Tibial artery (tissue), 4 donors: ENCODE measurements around the gene CSRNP3.

ENCODE experiments used
- DNase-seq, 2 donors: peaks; one replicate each; pipeline ENCODE4 v3.0.0-alpha.2; 2019
- H3K27ac ChIP-seq, 2 donors: fragments of 200-600 bp; sonication (generic) in 1 of 2; 1 replicate in 1 of 2; 2 replicates in 1 of 2; pipeline ENCODE4 v1.5.1; 2018 to 2019; ENCODE audit warnings: mild to moderate bottlenecking in 1 of 2
- H3K27me3 ChIP-seq, 2 donors: fragments of 200-600 bp; sonication (generic) in 1 of 2; one replicate each; pipeline versions ENCODE4 v1.5.1 to v1.6.0; 2016 to 2019
- H3K36me3 ChIP-seq, 3 donors: fragments of 200-600 bp; sonication (generic) in 2 of 3; one replicate each; pipeline ENCODE4 v1.5.1; 2016 to 2019; ENCODE audit warnings: mild to moderate bottlenecking in 2 of 3
- H3K4me1 ChIP-seq, 4 donors: fragments of 200-600 bp; sonication (generic) in 2 of 4; 1 replicate in 3 of 4; 2 replicates in 1 of 4; pipeline ENCODE4 v1.5.1; 2016 to 2019
- H3K4me3 ChIP-seq, 2 donors: fragments of 200-600 bp; sonication (generic) in 1 of 2; 1 replicate in 1 of 2; 2 replicates in 1 of 2; pipeline ENCODE4 v1.5.1; 2018 to 2019; ENCODE audit warnings: mild to moderate bottlenecking in 2 of 2
- H3K9me3 ChIP-seq, 3 donors: fragments of 200-600 bp; sonication (generic) in 1 of 3; one replicate each; pipeline ENCODE4 v1.5.1; 2016 to 2019
- intact Hi-C: fragments of 100-400 bp; cut with DNase I; formaldehyde crosslinking; loops from one replicate; pipeline ENCODE4 v1.15.0; 2023; ENCODE audit warnings: low total_unique reads
- TF ChIP-seq, protein P1 (sequence below), 2 experiments: fragments of 200-600 bp in 1 of 2; fragments of 450-650 bp in 1 of 2; IDR thresholded peaks; one replicate each; pipeline ENCODE4 v1.5.1; 2017 to 2019; ENCODE audit warnings: antibody characterized with exemption in 2 of 2, mild to moderate bottlenecking in 1 of 2, moderate library complexity in 1 of 2

CSRNP3 gene

DNA sequence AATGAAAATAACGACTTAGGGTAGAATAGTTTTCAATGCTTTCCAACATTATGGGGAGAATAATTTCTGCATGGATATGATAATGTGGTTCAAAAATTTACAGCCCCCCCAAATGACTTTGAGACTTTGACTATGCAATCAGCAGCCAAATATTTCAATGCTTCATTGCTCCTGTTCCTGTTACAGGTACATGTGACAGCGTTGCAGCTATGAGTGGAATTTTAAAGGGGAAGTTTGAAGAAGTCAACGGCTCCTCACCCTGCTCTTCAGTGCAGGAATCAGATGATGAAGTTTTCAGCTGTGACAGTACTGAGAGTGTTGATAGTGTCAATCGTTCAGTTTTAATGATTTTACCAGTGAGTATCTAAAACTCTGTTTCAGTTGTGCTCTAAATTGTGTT, 25.1 kb downstream of the CSRNP3 start:
- DNase-seq: no peak
- TF ChIP-seq, protein P1, sequence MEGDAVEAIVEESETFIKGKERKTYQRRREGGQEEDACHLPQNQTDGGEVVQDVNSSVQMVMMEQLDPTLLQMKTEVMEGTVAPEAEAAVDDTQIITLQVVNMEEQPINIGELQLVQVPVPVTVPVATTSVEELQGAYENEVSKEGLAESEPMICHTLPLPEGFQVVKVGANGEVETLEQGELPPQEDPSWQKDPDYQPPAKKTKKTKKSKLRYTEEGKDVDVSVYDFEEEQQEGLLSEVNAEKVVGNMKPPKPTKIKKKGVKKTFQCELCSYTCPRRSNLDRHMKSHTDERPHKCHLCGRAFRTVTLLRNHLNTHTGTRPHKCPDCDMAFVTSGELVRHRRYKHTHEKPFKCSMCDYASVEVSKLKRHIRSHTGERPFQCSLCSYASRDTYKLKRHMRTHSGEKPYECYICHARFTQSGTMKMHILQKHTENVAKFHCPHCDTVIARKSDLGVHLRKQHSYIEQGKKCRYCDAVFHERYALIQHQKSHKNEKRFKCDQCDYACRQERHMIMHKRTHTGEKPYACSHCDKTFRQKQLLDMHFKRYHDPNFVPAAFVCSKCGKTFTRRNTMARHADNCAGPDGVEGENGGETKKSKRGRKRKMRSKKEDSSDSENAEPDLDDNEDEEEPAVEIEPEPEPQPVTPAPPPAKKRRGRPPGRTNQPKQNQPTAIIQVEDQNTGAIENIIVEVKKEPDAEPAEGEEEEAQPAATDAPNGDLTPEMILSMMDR (IDR thresholded peaks at IDR 0.05): no peak
- no peaks in the 10 kb centered on the region for H3K36me3 ChIP-seq
- intact Hi-C loops: no loop called here
- H3K9me3 ChIP-seq: no peaks in the 10 kb centered on the region
- H3K4me1 ChIP-seq: no peaks in the 10 kb centered on the region
- no peak overlapping the region for H3K27ac ChIP-seq
- no peak overlapping the region for H3K4me3 ChIP-seq
- no peaks in the 10 kb centered on the region for H3K27me3 ChIP-seq

DNA sequence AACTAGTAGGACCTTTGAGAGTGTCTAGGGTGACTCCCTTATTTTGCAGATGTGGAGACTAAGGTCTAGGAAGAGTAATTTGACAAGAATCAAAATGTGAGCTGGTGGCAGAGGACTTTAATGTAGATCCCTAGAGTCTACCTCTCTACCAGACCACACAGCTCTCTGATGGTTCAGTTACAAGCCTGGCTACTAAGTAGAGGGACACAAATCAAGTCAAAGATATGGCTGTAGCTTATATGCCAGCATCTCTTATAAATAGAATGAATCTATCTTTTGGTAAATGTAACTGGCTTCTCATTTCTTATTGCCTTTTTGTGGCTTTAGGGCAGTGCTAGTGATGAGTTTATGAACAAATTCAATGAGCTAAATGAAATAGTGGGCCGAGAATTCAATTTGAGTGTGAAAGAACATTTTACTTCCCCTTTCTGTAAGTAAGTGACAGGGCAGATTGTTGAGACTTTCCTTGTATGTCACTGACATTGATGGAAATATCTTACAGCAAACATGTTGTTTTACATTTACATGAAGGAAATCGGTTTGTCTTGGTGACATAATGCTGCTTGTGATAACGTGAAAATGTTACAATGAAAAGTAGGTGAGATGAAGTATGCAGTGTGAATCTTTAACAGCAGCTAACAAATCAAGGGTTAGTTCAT, 28.3 kb downstream of the CSRNP3 start:
- TF ChIP-seq, protein P1 (IDR thresholded peaks at IDR 0.05): no peak
- H3K27ac ChIP-seq: no peak overlapping the region
- no peaks in the 10 kb centered on the region for H3K36me3 ChIP-seq
- no peak overlapping the region for H3K4me3 ChIP-seq
- intact Hi-C loops: no loop called here
- no peaks in the 10 kb centered on the region for H3K4me1 ChIP-seq
- H3K9me3 ChIP-seq: no peaks in the 10 kb centered on the region
- DNase-seq: no peak
- H3K27me3 ChIP-seq: no peaks in the 10 kb centered on the region

DNA sequence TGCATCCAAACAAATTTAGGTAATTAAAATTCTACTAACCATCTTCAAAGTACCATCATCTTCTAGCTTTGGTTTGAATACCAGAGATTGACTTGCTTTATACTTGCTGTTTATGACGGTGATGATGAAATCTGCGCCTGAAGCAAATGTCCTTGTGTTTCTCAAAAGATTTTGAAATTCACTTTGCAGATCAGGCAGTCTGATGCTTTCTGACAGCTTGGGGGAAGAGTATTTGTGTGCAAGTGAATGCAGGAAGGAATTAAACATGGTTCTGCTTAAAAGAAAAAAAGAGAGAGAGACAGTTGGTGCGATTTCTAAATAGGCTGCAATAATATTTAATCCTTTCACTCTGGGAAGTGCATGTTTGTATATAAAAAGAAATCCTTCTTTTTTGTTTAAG, 29.6 kb downstream of the CSRNP3 start:
- H3K27ac ChIP-seq: no peak overlapping the region
- intact Hi-C loops: no loop called here
- no peak for DNase-seq
- no peaks in the 10 kb centered on the region for H3K27me3 ChIP-seq
- H3K9me3 ChIP-seq: no peaks in the 10 kb centered on the region
- no peak overlapping the region for H3K4me3 ChIP-seq
- TF ChIP-seq, protein P1 (IDR thresholded peaks at IDR 0.05): no peak
- H3K4me1 ChIP-seq: no peaks in the 10 kb centered on the region
- no peaks in the 10 kb centered on the region for H3K36me3 ChIP-seq

DNA sequence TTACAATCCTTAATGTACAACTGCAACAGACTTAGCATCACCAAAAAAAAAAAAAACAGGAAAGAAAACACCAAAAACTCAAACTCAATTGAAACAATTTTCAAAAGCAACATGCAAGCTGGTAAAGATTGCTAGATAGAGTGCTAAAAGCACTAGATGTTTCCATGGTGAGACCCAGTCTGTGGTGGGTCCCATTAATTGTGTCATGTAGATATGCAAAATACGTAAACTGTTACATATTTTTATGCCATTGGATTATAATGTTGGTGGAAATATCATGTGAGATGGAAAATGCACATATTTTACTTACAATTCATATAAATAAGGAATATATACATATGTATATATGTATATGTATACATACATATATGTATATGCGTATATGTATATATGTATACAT, 30.5 kb downstream of the CSRNP3 start:
- H3K4me3 ChIP-seq: no peak overlapping the region
- H3K27ac ChIP-seq: no peak overlapping the region
- TF ChIP-seq, protein P1 (IDR thresholded peaks at IDR 0.05): no peak
- H3K36me3 ChIP-seq: no peaks in the 10 kb centered on the region
- DNase-seq: no peak
- intact Hi-C loops: no loop called here
- no peaks in the 10 kb centered on the region for H3K27me3 ChIP-seq
- no peaks in the 10 kb centered on the region for H3K4me1 ChIP-seq
- H3K9me3 ChIP-seq: no peaks in the 10 kb centered on the region

DNA sequence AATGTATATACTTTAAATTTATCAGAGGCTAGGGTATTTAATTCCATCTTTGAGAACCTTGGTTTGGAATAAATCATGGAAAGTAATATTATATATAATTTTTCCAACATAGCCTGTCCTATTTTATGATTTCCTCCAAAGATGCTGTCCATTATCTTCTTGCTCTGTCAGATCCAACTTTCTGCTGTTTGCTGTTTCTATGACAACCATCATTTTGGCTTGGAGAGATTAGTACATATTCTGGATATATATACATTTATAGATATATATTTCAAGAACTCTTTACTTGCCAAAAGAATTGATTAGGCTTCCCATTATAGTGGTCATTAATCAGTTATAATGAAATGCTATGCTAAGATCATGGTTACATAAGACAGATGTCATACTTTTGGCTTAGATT, 31.3 kb downstream of the CSRNP3 start:
- TF ChIP-seq, protein P1 (IDR thresholded peaks at IDR 0.05): no peak
- Histone ChIP-seq H3K9me3 (no peaks in the 10 kb centered on the region), H3K4me3 (no peak overlapping the region), H3K36me3 (no peaks in the 10 kb centered on the region), H3K4me1 (no peaks in the 10 kb centered on the region), H3K27me3 (no peaks in the 10 kb centered on the region), H3K27ac (no peak overlapping the region)
- intact Hi-C loops: no loop called here
- DNase-seq: no peak

DNA sequence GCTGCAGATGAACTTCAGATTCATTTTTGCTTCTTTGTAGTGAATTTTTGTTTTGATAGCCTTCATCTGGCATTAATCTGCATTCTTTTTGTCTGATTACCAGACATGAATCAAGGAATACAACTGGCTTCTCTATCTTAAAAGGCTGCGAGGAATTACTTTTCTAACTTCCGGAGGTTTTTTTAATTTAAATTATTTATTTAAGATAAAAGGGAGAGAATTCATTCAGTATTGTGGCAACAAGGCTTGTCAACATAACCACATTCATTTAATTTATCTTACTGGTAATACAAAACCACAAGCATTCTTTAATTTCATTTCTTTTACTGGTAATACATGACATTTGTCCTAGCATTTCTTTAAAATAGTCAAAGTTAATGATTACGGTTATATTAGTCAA, 36.0 kb downstream of the CSRNP3 start:
- H3K9me3 ChIP-seq: no peaks in the 10 kb centered on the region
- no peak overlapping the region for H3K4me3 ChIP-seq
- H3K36me3 ChIP-seq: no peaks in the 10 kb centered on the region
- DNase-seq: no peak
- TF ChIP-seq, protein P1 (IDR thresholded peaks at IDR 0.05): no peak
- H3K4me1 ChIP-seq: no peaks in the 10 kb centered on the region
- intact Hi-C loops: no loop called here
- H3K27me3 ChIP-seq: no peaks in the 10 kb centered on the region
- H3K27ac ChIP-seq: no peak overlapping the region
